K562 (cell line): ENCODE results near the gene SH3D21. TPM values are rescaled to one million over a fixed set of nuclear protein-coding genes. Genes with fewer than 3 reads are reported as not detected.

ENCODE experiments used
- ATF1 ChIP-seq, 2 experiments: fragments of 450-650 bp in 1 of 2; IDR thresholded peaks; 2 replicates each; pipeline ENCODE4 v1.6.1; 2016; ENCODE audit warnings: missing compliant biosample characterization in 1 of 2, missing genetic modification characterization in 1 of 2
- CBX2 ChIP-seq: fragments of 200-600 bp; sonication (generic); IDR thresholded peaks from one replicate; pipeline ENCODE4 v1.6.1; 2012; ENCODE audit warnings: mild to moderate bottlenecking, low read length, inconsistent platforms; ENCODE audit not compliant: insufficient read depth, poor library complexity, severe bottlenecking
- CCNT2 ChIP-seq: IDR thresholded peaks from 2 replicates; pipeline ENCODE4 v1.6.1; 2011; ENCODE audit warnings: borderline replicate concordance, low read depth, mild to moderate bottlenecking, moderate library complexity, mixed read lengths, low read length; ENCODE audit not compliant: insufficient read length; ENCODE audit errors: extremely low read depth
- FOSL1 ChIP-seq: fragments of 200-800 bp; sonication (Bioruptor generic); conservative IDR thresholded peaks from 2 replicates; pipeline ENCODE4 v1.6.1; 2016; ENCODE audit warnings: missing genetic modification characterization, missing compliant biosample characterization
- HMGN3 ChIP-seq: IDR thresholded peaks from 2 replicates; pipeline ENCODE4 v1.6.1; 2011; ENCODE audit warnings: borderline replicate concordance, low read depth, mild to moderate bottlenecking, mixed read lengths, low read length; ENCODE audit not compliant: insufficient read length; ENCODE audit errors: extremely low read depth
- MAFF ChIP-seq: IDR thresholded peaks from 2 replicates; pipeline ENCODE4 v1.6.1; 2012; ENCODE audit warnings: low read length, improper control_type of control experiment
- SNIP1 ChIP-seq: fragments of 450-650 bp; IDR thresholded peaks from 2 replicates; pipeline ENCODE4 v1.7.1; 2017; ENCODE audit warnings: low read depth, mild to moderate bottlenecking
- YBX1 ChIP-seq: fragments of 450-650 bp; IDR thresholded peaks from 2 replicates; pipeline ENCODE4 v1.7.1; 2016; ENCODE audit warnings: mild to moderate bottlenecking
- ZNF175 ChIP-seq: fragments of 200-800 bp; sonication (Bioruptor generic); IDR thresholded peaks from 2 replicates; pipeline ENCODE4 v1.6.1; 2016; ENCODE audit warnings: low read depth, mild to moderate bottlenecking, missing genetic modification characterization, missing compliant biosample characterization
- ZNF586 ChIP-seq: fragments of 450-650 bp; formaldehyde crosslinking; conservative IDR thresholded peaks from 2 replicates; pipeline ENCODE4 v1.4.0; 2020; ENCODE audit warnings: mild to moderate bottlenecking, moderate library complexity
- ZNF668 ChIP-seq: fragments of 250-450 bp; sonication (Bioruptor Pico); IDR thresholded peaks from 2 replicates; pipeline ENCODE4 v1.8.0; 2022; ENCODE audit warnings: mild to moderate bottlenecking, inconsistent platforms
- polyA plus RNA-seq, 8 experiments: library from polyadenylated mRNA; depleted of rRNA in 4 of 8; stranded (reverse) in 5 of 8; unstranded in 3 of 8; fragments of >200 nt; fragmentation: Nextera tagmentation in 2 of 8; fragmentation: Illumina TruSeq in 1 of 8; extraction: Ambion mirVana in 2 of 8; extraction: Trizol in 1 of 8; gene quantifications; 2 replicates each; pipeline versions ENCODE4 v1.2.1 to v1.2.3, GENCODE V29; 2011 to 2014; ENCODE audit warnings: inconsistent platforms in 1 of 8, missing spikeins in 1 of 8
- total RNA-seq, 7 experiments: library from RNA; depleted of rRNA in 6 of 7; stranded (reverse); fragments of >200 nt in 6 of 7; fragmentation: Illumina TruSeq in 2 of 7; extraction: Trizol in 2 of 7; gene quantifications; 2 replicates each; pipeline versions ENCODE4 v1.2.1 to v1.2.3, GENCODE V29; 2011 to 2021; ENCODE audit warnings: low replicate concordance in 1 of 7
- TF ChIP-seq, protein P1 (sequence below): fragments of 250-450 bp; sonication (Bioruptor Pico); IDR thresholded peaks from 2 replicates; pipeline ENCODE4 v1.8.0; 2022; ENCODE audit warnings: moderate library complexity, mild to moderate bottlenecking, inconsistent platforms
- TF ChIP-seq, protein P2 (sequence below): fragments of 450-650 bp; conservative IDR thresholded peaks from 2 replicates; pipeline ENCODE4 v1.6.1; 2016; ENCODE audit warnings: missing genetic modification characterization, low read depth, mild to moderate bottlenecking, missing compliant biosample characterization, moderate library complexity
- TF ChIP-seq, protein P3 (sequence below): sonication (generic); formaldehyde crosslinking; IDR thresholded peaks from 2 replicates; pipeline ENCODE4 v1.8.1; 2023; ENCODE audit warnings: missing genetic modification reagents, mild to moderate bottlenecking, borderline replicate concordance

The SH3D21 gene
- total and polyA plus RNA-seq, 9 of the 15 experiments (the other 6 are each of a cell fraction or from before 2014, with no cell fraction given) = 0.01 to 4.7 (median 1.8) TPM

DNA sequence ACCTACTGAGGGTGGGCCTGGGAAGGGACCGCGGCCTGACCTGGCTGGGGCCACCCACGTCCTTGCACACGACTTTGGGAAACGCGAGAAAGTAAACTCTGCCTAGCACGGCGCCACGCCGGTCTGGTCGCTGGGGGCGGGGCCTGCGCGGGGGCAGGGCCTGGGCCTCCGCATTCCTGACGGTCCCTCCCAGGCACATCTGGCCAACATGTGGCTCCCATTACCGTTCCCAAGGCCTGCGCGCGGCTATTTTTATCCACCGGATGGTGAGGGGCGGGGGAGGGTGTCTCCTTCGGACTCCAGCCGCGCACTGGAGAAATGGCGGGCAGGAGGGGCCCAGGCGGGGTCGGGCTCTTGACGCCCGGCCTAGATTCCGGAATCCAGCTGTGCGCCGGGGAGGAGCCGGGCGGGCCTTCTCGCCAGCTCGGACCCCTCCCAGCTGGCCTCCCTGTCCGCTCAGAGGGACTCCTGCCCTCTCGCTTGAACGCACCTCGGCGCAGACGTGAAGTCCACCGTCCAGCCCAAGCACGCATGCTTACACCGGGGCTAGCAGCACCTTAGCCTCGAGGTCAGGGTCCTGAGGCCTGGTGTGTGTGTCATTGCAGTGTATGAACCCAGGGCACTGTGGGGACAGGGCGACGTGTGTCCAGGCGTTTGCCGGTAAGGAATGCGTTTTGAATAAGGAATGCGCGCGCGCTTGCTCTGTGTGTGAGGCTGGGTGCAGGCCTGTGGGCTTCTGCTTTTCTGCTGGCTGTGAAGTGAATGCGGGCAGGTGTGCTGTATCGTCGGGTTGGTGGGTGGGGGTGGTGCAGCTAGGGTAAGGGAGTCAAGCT, 15.2 kb downstream of the SH3D21 start (continued):
- TF ChIP-seq ZNF586 (CRISPR knock-in tag) (no peak), SNIP1 (no peak), ZNF668 (CRISPR knock-in tag) (peak; percentile 71; the same call in 1 of the 2 replicates), YBX1 (no peak), FOSL1 (peak; percentile 55), ZNF175 (CRISPR knock-in tag) (peak; percentile 83; the same call in 1 of the 2 replicates), HMGN3 (peak; percentile 87), CBX2 (no peak), MAFF (no peak), ATF1 (CRISPR knock-in tag; IDR thresholded peaks at IDR 0.05) (no peak), ATF1 (tag; IDR thresholded peaks at IDR 0.05) (peak; percentile 82), CCNT2 (peak; percentile 72)
- TF ChIP-seq, protein P1, sequence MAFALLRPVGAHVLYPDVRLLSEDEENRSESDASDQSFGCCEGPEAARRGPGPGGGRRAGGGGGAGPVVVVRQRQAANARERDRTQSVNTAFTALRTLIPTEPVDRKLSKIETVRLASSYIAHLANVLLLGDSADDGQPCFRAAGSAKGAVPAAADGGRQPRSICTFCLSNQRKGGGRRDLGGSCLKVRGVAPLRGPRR = no peak
- TF ChIP-seq, protein P2, sequence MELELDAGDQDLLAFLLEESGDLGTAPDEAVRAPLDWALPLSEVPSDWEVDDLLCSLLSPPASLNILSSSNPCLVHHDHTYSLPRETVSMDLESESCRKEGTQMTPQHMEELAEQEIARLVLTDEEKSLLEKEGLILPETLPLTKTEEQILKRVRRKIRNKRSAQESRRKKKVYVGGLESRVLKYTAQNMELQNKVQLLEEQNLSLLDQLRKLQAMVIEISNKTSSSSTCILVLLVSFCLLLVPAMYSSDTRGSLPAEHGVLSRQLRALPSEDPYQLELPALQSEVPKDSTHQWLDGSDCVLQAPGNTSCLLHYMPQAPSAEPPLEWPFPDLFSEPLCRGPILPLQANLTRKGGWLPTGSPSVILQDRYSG (tag) = 0 out of 2 replicates have a peak, but pooled peaks have one; percentile 56
- TF ChIP-seq, protein P3, sequence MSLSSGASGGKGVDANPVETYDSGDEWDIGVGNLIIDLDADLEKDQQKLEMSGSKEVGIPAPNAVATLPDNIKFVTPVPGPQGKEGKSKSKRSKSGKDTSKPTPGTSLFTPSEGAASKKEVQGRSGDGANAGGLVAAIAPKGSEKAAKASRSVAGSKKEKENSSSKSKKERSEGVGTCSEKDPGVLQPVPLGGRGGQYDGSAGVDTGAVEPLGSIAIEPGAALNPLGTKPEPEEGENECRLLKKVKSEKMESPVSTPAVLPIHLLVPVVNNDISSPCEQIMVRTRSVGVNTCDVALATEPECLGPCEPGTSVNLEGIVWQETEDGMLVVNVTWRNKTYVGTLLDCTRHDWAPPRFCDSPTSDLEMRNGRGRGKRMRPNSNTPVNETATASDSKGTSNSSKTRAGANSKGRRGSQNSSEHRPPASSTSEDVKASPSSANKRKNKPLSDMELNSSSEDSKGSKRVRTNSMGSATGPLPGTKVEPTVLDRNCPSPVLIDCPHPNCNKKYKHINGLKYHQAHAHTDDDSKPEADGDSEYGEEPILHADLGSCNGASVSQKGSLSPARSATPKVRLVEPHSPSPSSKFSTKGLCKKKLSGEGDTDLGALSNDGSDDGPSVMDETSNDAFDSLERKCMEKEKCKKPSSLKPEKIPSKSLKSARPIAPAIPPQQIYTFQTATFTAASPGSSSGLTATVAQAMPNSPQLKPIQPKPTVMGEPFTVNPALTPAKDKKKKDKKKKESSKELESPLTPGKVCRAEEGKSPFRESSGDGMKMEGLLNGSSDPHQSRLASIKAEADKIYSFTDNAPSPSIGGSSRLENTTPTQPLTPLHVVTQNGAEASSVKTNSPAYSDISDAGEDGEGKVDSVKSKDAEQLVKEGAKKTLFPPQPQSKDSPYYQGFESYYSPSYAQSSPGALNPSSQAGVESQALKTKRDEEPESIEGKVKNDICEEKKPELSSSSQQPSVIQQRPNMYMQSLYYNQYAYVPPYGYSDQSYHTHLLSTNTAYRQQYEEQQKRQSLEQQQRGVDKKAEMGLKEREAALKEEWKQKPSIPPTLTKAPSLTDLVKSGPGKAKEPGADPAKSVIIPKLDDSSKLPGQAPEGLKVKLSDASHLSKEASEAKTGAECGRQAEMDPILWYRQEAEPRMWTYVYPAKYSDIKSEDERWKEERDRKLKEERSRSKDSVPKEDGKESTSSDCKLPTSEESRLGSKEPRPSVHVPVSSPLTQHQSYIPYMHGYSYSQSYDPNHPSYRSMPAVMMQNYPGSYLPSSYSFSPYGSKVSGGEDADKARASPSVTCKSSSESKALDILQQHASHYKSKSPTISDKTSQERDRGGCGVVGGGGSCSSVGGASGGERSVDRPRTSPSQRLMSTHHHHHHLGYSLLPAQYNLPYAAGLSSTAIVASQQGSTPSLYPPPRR = no peak
